NCI-H1417 (cell line): ENCODE data around the gene GRIK3.

ENCODE experiments used
- DNase-seq, 3 experiments: peaks; one replicate each; lab custom pipeline; 2025; lab: John Stamatoyannopoulos, UW

Gene GRIK3

DNA sequence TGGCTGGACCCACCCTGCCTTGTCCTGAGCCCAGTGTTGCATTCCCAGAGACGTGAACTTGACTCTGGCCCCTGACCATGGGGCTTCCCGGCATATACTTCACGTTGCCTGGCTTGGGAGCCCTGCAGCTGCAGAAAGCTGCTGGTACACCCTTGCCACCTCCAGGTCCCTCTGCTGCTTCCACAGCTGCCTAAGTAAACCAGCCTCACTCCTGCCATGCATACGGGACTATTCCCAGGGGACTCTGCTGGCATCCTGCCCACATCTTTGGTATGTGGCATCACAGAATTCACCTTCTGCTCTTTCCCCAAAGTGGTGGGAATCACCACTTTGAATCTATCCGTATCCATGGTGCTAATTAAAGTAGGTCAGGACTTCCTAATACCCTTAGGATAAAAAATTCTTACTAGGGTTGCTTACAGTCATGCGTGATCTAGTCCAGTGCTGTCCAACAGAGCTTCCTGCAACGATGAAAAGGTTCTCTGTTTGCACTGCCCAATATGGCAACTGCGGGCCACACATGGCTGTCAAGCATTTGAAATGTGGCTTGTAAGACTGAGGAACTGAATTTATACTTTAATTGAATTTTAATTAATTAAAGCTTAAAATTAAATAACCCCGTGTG, 203.0 kb downstream of the GRIK3 start:
- peak in 2 of 3 experiments; percentile 45 to 72 for DNase-seq

- DNase-seq = no peak
Observed at GRCh38 chr1:36829961-36830360, 204.4 kb downstream of the GRIK3 start.

GRCh38 chr1:36829066-36829465, 205.2 kb downstream of the GRIK3 start:
- no peak for DNase-seq

DNA sequence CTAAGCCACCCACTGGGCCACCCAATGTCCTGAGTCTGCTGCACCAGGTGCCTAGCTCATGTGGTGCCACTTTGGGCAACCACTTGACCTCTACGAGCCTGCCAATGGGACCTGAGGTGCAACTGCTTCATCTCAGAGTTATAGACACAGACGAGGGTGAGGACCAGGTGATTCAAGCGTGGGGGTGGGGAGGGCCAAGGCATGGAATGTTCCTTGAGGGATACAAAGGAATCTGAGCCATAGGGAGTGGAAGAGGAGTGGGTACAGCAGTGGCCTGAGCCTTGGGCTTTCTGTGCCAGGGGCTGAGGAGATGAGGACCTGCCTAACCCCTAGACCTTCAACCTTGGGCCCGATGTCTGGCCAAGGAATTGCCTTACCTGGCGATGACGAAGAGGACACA, 209.1 kb downstream of the GRIK3 start:
- DNase-seq = no peak

DNA sequence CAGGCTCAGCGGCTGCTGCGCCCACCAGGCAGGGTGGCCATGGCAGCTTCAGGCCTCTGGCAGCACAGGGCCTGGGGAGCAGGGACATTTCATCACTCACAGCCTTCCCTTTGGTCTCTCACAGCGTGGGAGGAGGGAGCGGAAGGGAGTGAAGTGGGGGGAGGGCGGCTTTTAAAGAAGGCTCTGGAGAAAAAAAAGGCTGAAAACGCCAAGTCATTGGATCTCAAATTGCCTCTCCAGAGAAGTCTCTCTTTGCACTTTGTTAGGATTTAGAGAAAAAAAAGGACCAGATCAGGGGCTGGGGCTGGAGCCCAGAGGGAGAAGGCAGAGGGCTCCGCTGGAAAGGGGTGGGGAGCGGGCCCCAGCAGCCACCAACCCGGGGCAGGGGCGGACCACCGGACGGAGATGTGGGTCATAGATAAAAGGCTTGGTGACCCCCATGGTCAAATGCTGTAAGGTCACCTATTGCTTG, 209.9 kb downstream of the GRIK3 start:
- DNase-seq = no peak

DNA sequence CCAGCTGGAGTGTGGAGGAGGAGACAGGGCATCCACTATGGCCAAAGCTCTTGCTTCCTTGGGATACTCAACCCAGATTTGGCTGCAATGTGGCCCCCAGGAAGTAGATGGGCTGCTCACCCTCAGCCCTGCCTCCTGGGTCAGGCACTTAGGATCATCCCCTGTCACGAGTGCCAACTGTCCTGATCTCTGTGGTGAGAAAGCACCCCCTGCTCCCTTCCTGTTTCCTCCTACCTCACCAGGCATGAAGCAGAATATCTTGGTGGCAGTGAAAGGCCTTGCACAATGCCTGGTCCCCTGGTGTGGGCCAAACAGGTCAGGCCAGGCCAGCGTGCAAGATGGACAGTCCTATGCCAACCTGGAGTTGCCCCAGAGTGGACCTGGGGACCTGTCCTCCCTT, 211.7 kb downstream of the GRIK3 start:
- no peak for DNase-seq

GRCh38 chr1:36821386-36821785, 212.9 kb downstream of the GRIK3 start:
- no peak for DNase-seq

- peak in 1 of 3 experiments; percentile 7 for DNase-seq
Observed at GRCh38 chr1:36818771-36819170, 215.5 kb downstream of the GRIK3 start.

GRCh38 chr1:36816348-36816747, 218.0 kb downstream of the GRIK3 start:
- DNase-seq = peak in 1 of 3 experiments; percentile 9

- DNase-seq = no peak
Observed at GRCh38 chr1:36814774-36815173, 219.5 kb downstream of the GRIK3 start.

- no peak for DNase-seq
Observed at GRCh38 chr1:36814083-36814482, 220.2 kb downstream of the GRIK3 start.

- no peak for DNase-seq
Observed at GRCh38 chr1:36807262-36807661, 227.1 kb downstream of the GRIK3 start.

GRCh38 chr1:36805979-36806640, 228.2 kb downstream of the GRIK3 start:
- DNase-seq = no peak

DNA sequence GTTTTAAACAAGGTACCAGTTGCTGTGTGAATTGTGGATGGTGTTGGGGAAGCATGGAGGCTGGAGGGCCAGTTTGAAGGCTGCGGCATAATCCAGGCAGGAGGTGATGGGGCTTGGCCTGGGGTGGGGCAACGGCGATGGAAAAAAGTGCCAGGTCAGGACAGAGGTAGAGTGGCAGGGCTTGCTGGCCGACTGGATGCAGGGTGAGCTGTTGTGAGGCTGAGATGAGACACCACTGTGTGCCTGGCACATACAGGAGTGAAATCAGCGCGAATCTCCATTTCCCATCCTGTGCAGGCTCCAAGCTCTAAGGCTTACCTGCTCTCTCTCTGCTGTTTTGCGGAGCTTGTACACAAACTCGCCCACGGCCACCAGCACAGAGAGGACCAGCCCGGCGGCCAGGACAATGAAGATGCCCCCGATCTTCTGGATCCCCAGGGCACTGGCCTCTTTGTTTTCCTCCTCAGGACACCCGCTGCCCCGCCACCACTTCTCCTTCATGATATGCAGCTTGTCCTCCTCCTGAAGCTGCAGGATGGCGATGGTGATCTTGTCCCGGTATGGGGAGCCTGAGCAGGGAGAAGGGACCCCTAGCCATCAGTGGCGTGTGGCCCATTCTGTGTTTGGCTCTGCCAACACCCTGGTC, 229.5 kb downstream of the GRIK3 start:
- DNase-seq = no peak

DNA sequence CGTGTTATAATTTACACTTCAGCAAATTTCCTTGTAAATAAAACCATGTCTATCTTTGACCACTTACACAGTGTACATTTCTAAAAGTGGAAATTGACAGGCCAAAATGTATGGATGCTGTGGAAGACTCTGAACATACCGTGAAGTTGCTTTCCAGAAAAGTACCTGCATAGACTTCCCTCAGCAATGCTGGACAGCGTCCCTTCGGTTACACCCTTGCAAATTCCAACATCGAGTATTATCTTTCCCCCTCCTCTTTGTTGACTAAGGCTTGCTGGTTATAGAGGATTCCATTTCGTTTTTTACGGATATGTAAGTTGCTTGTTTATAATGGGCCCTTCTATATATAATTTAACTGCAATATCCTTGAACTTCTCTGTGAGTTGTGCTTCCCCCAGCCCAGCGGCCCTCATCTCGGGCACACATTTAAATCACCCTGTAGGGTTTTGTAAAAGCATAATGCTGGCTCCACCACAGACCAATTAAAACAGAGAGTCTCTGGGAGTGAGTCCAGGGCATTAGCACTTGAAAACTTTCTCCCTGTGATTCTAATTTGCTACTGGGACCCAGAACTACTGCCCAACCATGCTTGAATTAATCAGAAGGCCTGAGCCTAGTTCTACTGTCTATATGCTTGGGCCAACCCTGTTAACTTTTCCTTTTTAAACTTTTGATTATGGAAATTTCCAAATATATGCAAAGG, 230.3 kb downstream of the GRIK3 start:
- DNase-seq = no peak

DNA sequence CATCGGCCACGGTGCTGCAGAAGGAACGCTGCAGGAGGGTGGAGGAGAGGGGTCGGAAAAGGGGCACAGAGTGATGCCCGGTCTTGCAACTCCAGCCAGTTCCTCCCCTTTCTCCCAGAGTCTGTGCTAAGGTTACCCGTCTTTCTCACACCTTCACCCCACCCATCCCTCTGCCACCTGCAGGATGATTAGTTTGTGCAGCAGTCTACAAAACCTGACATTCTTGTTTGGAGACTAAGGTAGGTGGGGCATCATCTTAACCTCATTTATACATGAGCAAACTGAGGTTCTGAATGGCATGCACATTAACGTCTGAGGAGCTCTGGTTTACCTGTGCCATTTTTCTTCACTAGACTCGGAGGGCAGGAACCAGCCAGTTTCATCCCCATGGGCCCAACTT, 232.3 kb downstream of the GRIK3 start:
- DNase-seq = no peak

- DNase-seq = no peak
Observed at GRCh38 chr1:36797761-36798160, 236.6 kb downstream of the GRIK3 start.

GRCh38 chr1:36796733-36797132, 237.6 kb downstream of the GRIK3 start:
- DNase-seq = no peak

- DNase-seq = no peak
Observed at GRCh38 chr1:36796106-36796590, 238.2 kb downstream of the GRIK3 start.

GRCh38 chr1:36794460-36794859, 239.9 kb downstream of the GRIK3 start:
- DNase-seq = no peak

DNA sequence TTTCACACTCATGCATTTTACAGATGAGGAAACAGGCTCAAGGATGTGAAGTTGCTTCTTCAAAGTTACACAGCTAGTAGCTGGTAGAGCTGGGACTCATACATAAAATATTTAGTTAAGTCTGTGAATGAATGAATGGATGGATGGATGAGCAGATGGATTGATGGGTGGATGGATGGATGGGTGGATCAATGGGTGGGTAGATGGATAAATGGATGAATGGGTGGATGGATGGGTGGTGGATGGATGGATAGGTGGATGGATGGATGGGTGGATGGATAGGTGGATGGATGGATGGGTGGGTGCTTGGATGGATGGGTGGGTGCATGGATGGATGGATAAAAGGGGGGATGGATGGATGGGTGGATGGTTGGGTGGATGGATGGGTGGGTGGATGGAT, 240.9 kb downstream of the GRIK3 start:
- DNase-seq = no peak

- no peak for DNase-seq
Observed at GRCh38 chr1:36792292-36792691, 242.0 kb downstream of the GRIK3 start.

DNA sequence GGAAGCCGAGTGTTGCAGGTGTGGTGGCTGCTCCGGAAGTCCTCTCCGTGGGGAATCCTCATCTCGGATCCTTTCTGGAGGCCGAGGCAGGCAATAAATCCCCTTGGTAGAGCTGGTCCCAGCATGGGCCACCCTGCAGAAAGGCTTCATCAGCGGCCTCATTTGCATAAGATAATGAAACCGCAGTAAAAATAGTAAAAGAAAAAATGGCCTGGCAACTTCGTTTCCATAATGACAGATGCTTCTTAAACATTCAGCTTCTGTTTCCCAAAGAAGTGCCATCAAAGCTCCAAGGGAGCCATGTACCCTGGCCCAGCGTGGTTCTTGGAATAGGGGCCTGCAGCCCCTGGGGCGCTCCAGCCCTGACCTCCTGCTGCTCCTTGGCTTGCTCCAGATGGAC, 244.1 kb downstream of the GRIK3 start:
- no peak for DNase-seq
